Measurements from ENCODE around the gene C12orf56.

The C12orf56 gene

DNA sequence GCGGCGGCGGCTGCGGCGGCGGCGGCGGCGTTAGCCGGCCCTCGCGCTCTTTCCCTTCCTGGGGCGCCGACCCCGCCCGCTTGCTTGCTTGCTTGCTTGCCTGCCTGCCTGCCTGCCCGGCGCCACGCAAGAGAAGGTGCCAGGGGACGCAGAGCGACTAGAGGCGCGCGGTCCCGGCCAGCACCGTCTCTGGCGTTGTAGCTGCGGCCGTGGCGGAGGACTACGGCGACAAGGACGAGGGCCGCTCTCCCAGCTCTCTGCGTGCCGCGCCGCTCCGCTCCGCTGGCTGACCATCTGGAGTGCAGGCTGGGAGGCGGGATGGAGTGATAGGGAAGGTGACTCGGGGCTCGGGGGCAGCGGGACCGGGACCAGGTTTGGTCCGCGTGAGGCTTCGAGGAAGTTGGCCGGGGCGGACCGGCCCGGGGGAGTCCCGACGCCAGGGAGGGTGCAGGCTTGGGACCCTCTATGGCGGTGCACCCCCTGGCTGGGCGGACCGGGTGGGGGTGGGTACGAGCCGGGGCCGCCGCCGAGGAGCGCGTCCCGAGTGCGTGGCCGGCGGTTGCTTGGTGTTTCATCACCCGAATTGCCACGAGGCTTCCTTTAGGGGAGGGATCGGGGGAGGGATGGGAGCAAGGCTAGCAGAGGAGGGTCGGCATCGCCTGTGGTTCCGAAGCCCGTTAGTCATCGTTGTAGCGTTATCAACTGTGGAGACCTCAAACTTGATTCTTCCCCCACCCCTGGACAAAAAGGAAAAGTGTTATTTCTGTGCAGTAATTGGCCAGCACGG is 14.1 kb upstream of the C12orf56 start:
- POLR2A ChIA-PET = interaction anchor here (0.6 to 0.8 kb wide), 2 partner anchors 13 to 49 kb away, joined by 3 read pairs; no protein-coding TSS in a partner anchor
- CTCF ChIA-PET = no interaction called here

DNA sequence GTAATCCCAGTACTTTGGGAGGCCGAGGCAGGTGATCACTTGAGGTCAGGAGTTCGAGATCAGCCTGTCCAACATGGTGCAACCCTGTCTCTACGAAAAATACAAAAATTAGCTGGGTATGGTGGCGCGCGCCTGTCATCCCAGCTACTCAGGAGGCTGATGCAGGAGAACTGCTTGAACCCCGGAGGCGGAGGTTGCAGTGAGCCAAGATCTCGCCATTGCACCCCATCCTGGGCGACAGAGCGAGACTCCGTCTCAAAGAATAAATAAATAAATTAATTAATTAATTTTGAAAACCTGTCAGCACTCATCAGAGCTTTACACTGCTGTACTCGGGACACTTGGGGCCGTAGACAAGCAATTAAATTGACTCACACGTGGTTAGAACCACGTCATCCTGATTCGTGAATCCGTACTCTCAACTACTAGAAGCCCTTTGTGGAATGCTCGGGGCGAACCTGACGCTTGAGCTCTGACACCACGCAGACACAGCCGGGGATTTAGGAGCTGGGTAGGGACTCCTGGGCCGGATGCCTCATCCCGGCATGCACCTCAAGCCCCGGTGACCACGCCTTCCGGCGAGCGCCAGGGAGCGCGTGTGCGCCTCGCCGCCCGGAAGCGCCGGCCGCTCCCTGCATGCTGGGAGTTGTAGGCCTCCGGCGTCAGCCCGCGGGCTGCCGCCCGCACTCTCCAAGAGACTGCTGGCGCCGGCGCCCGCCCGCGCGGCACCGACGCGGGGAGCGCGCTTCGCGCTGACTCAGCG is 13.3 kb upstream of the C12orf56 start, which contains the start of gene XPOT:
Gene XPOT (plus strand): TSS at position 686 of the 763 bp plus-strand sequence. CDS start 5,644 bp downstream, outside the sequence.
- peak; percentile 97 to 99 (median 98) for DNase-seq
- Histone ChIP-seq H3K27me3 (replicated peaks in 2 of 5; ENCODE audit: control insufficient read depth in 4 of 5, insufficient read depth in 5 of 5, low read length in 4 of 5) (no peaks in the 10 kb centered on the region), H3K4me3 (ENCODE audit: control insufficient read depth in 1 of 7, extremely low read depth in 1 of 7, insufficient read depth in 4 of 7, low read depth in 2 of 7, low read length in 6 of 7) (peak within 1 kb of the TSS; percentile 67 to 96 (median 91)), H3K36me3 (ENCODE audit: control insufficient read depth in 4 of 4, insufficient read depth in 4 of 4, low read length in 3 of 4) (peaks cover 0 to 3% (median 0%) of the 10 kb centered on the region in 4 experiments), H3K27ac (ENCODE audit: insufficient read depth in 1 of 2, low read depth in 1 of 2, low read length in 2 of 2, poor library complexity in 1 of 2, severe bottlenecking in 2 of 2) (peak within 1 kb of the TSS; percentile 80 to 94), H3K9me3 (ENCODE audit: control extremely low read depth in 1 of 5, control insufficient read depth in 4 of 5, insufficient read depth in 2 of 5, low read depth in 1 of 5, low read length in 4 of 5) (no peaks in the 10 kb centered on the region), H3K4me1 (ENCODE audit: control extremely low read depth in 1 of 4, control insufficient read depth in 4 of 4, insufficient read depth in 4 of 4, low read length in 3 of 4) (peaks cover 0 to 19% (median 13%) of the 10 kb centered on the region in 4 experiments)
- ChIA-PET POLR2A (interaction anchor here (0.6 to 0.9 kb wide), 3 partner anchors 14 to 49 kb away, joined by 3 read pairs; no protein-coding TSS in a partner anchor), CTCF (no interaction called here)
- WGBS (ENCODE audit: insufficient coverage) = 19% methylated on average over 29 of the region's 60 CpGs

More for the DNA sequence above, 14.1 kb upstream of the C12orf56 start:
- Histone ChIP-seq H3K4me1 (ENCODE audit: control extremely low read depth in 1 of 4, control insufficient read depth in 4 of 4, insufficient read depth in 4 of 4, low read length in 3 of 4) (peaks cover 0 to 19% (median 13%) of the 10 kb centered on the region in 4 experiments), H3K9me3 (ENCODE audit: control extremely low read depth in 1 of 5, control insufficient read depth in 4 of 5, insufficient read depth in 2 of 5, low read depth in 1 of 5, low read length in 4 of 5) (no peaks in the 10 kb centered on the region), H3K27ac (ENCODE audit: insufficient read depth in 1 of 2, low read depth in 1 of 2, low read length in 2 of 2, poor library complexity in 1 of 2, severe bottlenecking in 2 of 2) (peak overlapping the region; percentile 80 to 94), H3K36me3 (ENCODE audit: control insufficient read depth in 4 of 4, insufficient read depth in 4 of 4, low read length in 3 of 4) (peaks cover 0 to 3% (median under 1%) of the 10 kb centered on the region in 4 experiments), H3K4me3 (ENCODE audit: control insufficient read depth in 1 of 7, extremely low read depth in 1 of 7, insufficient read depth in 4 of 7, low read depth in 2 of 7, low read length in 6 of 7) (peak overlapping the region; percentile 60 to 96 (median 90)), H3K27me3 (replicated peaks in 2 of 5; ENCODE audit: control insufficient read depth in 4 of 5, insufficient read depth in 5 of 5, low read length in 4 of 5) (no peaks in the 10 kb centered on the region)
- peak; percentile 73 to 92 (median 92) for DNase-seq
- WGBS (ENCODE audit: insufficient coverage) = 0% methylated on average over 51 of the region's 78 CpGs

DNA sequence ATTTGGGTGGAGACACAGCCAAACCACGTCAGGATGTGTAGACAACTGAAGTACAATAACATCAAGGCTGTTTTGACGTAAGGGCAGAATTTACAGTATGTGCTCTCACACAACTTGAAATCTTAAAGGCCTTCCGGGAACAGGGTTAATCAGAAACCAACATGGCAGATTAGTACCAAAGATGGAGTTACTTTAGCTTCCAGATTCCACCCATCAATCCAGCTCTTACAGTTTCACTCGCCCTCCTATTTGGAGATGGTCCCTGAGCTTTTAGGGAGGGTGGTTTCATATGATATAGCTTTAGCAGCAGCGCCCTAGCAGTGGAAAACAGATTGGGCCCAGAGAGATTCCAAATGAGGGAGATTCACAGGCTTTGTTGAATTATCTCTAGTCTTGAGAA is 11.6 kb upstream of the C12orf56 start:
- WGBS (ENCODE audit: insufficient coverage) = 100% methylated on average over 2 of the region's 5 CpGs
- H3K27ac ChIP-seq (ENCODE audit: insufficient read depth in 1 of 2, low read depth in 1 of 2, low read length in 2 of 2, poor library complexity in 1 of 2, severe bottlenecking in 2 of 2) = no peak overlapping the region
- peaks cover 0 to 19% (median 13%) of the 10 kb centered on the region in 4 experiments for H3K4me1 ChIP-seq (ENCODE audit: control extremely low read depth in 1 of 4, control insufficient read depth in 4 of 4, insufficient read depth in 4 of 4, low read length in 3 of 4)
- H3K27me3 ChIP-seq (replicated peaks in 2 of 5; ENCODE audit: control insufficient read depth in 4 of 5, insufficient read depth in 5 of 5, low read length in 4 of 5) = no peaks in the 10 kb centered on the region
- no peak overlapping the region for H3K4me3 ChIP-seq (ENCODE audit: control insufficient read depth in 1 of 7, extremely low read depth in 1 of 7, insufficient read depth in 4 of 7, low read depth in 2 of 7, low read length in 6 of 7)
- no peak for DNase-seq
- no peaks in the 10 kb centered on the region for H3K36me3 ChIP-seq (ENCODE audit: control insufficient read depth in 4 of 4, insufficient read depth in 4 of 4, low read length in 3 of 4)
- H3K9me3 ChIP-seq (ENCODE audit: control extremely low read depth in 1 of 5, control insufficient read depth in 4 of 5, insufficient read depth in 2 of 5, low read depth in 1 of 5, low read length in 4 of 5) = no peaks in the 10 kb centered on the region
- CTCF ChIA-PET = no interaction called here
- POLR2A ChIA-PET = no interaction called here

DNA sequence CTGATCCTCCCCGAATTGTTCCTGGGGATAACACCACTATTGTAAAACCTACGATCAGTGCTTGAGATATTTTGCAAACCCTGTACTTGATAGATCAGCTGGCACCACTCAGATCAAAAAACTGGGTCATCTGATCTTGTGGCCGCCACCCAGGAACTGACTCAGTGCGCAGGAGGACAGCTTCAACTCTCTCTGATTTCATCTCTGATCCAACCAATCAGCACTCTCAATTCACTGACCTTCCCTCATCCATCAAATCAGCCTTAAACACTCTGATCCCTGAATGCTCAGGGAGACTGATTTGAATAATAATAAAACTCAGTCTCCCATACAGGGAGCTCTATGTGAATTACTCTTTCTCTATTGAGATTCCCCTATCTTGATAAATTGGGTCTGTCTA is 9.5 kb upstream of the C12orf56 start:
- peaks cover 0 to 8% (median 4%) of the 10 kb centered on the region in 4 experiments for H3K4me1 ChIP-seq (ENCODE audit: control extremely low read depth in 1 of 4, control insufficient read depth in 4 of 4, insufficient read depth in 4 of 4, low read length in 3 of 4)
- WGBS (ENCODE audit: insufficient coverage) = 76% methylated on average over 2 of the region's 4 CpGs
- no peaks in the 10 kb centered on the region for H3K27me3 ChIP-seq (replicated peaks in 2 of 5; ENCODE audit: control insufficient read depth in 4 of 5, insufficient read depth in 5 of 5, low read length in 4 of 5)
- no peak overlapping the region for H3K4me3 ChIP-seq (ENCODE audit: control insufficient read depth in 1 of 7, extremely low read depth in 1 of 7, insufficient read depth in 4 of 7, low read depth in 2 of 7, low read length in 6 of 7)
- no peaks in the 10 kb centered on the region for H3K9me3 ChIP-seq (ENCODE audit: control extremely low read depth in 1 of 5, control insufficient read depth in 4 of 5, insufficient read depth in 2 of 5, low read depth in 1 of 5, low read length in 4 of 5)
- H3K27ac ChIP-seq (ENCODE audit: insufficient read depth in 1 of 2, low read depth in 1 of 2, low read length in 2 of 2, poor library complexity in 1 of 2, severe bottlenecking in 2 of 2) = no peak overlapping the region
- no peaks in the 10 kb centered on the region for H3K36me3 ChIP-seq (ENCODE audit: control insufficient read depth in 4 of 4, insufficient read depth in 4 of 4, low read length in 3 of 4)
- no peak for DNase-seq
- POLR2A ChIA-PET = no interaction called here
- CTCF ChIA-PET = interaction anchor here (1.3 kb wide), 1 partner anchor 10 kb away, joined by 4 read pairs; the partner anchor contains the start of gene C12orf56

DNA sequence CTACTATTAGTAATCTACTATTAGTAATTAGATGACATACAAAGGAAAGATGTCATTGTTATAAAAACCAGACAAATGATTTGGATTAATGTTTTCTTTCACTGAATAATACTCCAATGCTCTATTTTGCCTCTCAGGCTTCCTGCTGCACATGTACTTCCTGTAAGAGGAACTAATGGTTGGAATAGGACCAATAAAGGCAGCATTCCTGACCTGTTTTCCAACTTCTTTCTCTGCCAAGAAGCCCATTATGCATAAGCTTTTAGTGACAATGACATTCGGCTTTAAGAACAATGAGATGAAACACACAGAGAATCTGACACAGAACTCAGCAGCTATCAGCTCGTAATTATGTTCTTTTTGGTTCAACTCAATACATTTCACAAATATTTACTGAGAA is 5.2 kb upstream of the C12orf56 start:
- Histone ChIP-seq H3K27ac (ENCODE audit: insufficient read depth in 1 of 2, low read depth in 1 of 2, low read length in 2 of 2, poor library complexity in 1 of 2, severe bottlenecking in 2 of 2) (no peak overlapping the region), H3K4me3 (ENCODE audit: control insufficient read depth in 1 of 7, extremely low read depth in 1 of 7, insufficient read depth in 4 of 7, low read depth in 2 of 7, low read length in 6 of 7) (no peak overlapping the region), H3K27me3 (replicated peaks in 2 of 5; ENCODE audit: control insufficient read depth in 4 of 5, insufficient read depth in 5 of 5, low read length in 4 of 5) (peaks cover 0 to 15% (median 8%) of the 10 kb centered on the region in 5 experiments), H3K4me1 (ENCODE audit: control extremely low read depth in 1 of 4, control insufficient read depth in 4 of 4, insufficient read depth in 4 of 4, low read length in 3 of 4) (peaks cover 0 to 1% (median under 1%) of the 10 kb centered on the region in 4 experiments), H3K9me3 (ENCODE audit: control extremely low read depth in 1 of 5, control insufficient read depth in 4 of 5, insufficient read depth in 2 of 5, low read depth in 1 of 5, low read length in 4 of 5) (no peaks in the 10 kb centered on the region), H3K36me3 (ENCODE audit: control insufficient read depth in 4 of 4, insufficient read depth in 4 of 4, low read length in 3 of 4) (no peaks in the 10 kb centered on the region)
- WGBS (ENCODE audit: insufficient coverage) = 100% methylated on average over 2 of the region's 2 CpGs
- DNase-seq = no peak
- ChIA-PET CTCF (no interaction called here), POLR2A (no interaction called here)

DNA sequence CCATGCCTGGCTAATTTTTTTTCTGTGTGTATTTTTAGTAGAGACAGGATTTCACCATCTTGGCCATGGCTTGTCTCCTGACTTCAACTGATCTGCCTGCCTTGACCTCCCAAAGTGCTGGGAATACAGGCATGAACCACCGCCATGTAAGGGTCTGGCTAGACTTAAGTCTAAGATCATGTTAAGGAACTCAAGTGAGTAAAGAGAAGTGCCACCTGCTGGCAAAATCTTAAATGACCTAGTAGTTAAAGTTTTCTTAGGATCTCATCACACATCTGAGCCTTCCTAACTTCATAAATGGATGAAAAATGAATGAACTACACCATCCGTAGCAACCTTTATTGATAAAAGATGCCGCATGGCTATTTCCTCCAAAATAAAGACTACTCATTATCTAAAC is 1.7 kb upstream of the C12orf56 start:
- Histone ChIP-seq H3K36me3 (ENCODE audit: control insufficient read depth in 4 of 4, insufficient read depth in 4 of 4, low read length in 3 of 4) (no peaks in the 10 kb centered on the region), H3K27ac (ENCODE audit: insufficient read depth in 1 of 2, low read depth in 1 of 2, low read length in 2 of 2, poor library complexity in 1 of 2, severe bottlenecking in 2 of 2) (no peak overlapping the region), H3K4me3 (ENCODE audit: control insufficient read depth in 1 of 7, extremely low read depth in 1 of 7, insufficient read depth in 4 of 7, low read depth in 2 of 7, low read length in 6 of 7) (no peak overlapping the region), H3K9me3 (ENCODE audit: control extremely low read depth in 1 of 5, control insufficient read depth in 4 of 5, insufficient read depth in 2 of 5, low read depth in 1 of 5, low read length in 4 of 5) (no peaks in the 10 kb centered on the region), H3K27me3 (replicated peaks in 2 of 5; ENCODE audit: control insufficient read depth in 4 of 5, insufficient read depth in 5 of 5, low read length in 4 of 5) (peaks cover 0 to 34% (median 22%) of the 10 kb centered on the region in 5 experiments), H3K4me1 (ENCODE audit: control extremely low read depth in 1 of 4, control insufficient read depth in 4 of 4, insufficient read depth in 4 of 4, low read length in 3 of 4) (peaks cover 0 to 10% (median 7%) of the 10 kb centered on the region in 4 experiments)
- 80% methylated on average over 1 of the region's 3 CpGs for WGBS (ENCODE audit: insufficient coverage)
- POLR2A ChIA-PET = no interaction called here
- CTCF ChIA-PET = no interaction called here
- peak; percentile 42 to 70 (median 69) for DNase-seq
